ENCODE results near the gene ACYP2. TPM values are rescaled to one million over a fixed set of nuclear protein-coding genes. Genes with fewer than 3 reads are reported as not detected.

Gene ACYP2
- total RNA-seq, 1 donor from 2014 or later = 14.9 TPM

- DNase-seq (no peak), ATAC-seq (ENCODE audit: low read depth) (no peak)
- Mint-ChIP-seq H3K27ac (no peak overlapping the region), H3K4me3 (no peak overlapping the region), H3K4me1 (peaks cover 18% of the 10 kb centered on the region), H3K9me3 (no peaks in the 10 kb centered on the region), H3K27me3 (no peaks in the 10 kb centered on the region), H3K36me3 (ENCODE audit: low read depth) (peaks cover 2% of the 10 kb centered on the region)
- ChIA-PET CTCF (no interaction called here), POLR2A (interaction anchor here (0.5 kb wide), 1 partner anchor 26 kb away, joined by 5 read pairs; no protein-coding TSS in a partner anchor)
- intact Hi-C loops (cut with micrococcal nuclease) = no loop called here
- TF ChIP-seq CTCF (IDR thresholded peaks at IDR 0.05) = no peak
These were observed 40.6 kb upstream of the ACYP2 start for GRCh38 chr2:54074606-54075341.

DNA sequence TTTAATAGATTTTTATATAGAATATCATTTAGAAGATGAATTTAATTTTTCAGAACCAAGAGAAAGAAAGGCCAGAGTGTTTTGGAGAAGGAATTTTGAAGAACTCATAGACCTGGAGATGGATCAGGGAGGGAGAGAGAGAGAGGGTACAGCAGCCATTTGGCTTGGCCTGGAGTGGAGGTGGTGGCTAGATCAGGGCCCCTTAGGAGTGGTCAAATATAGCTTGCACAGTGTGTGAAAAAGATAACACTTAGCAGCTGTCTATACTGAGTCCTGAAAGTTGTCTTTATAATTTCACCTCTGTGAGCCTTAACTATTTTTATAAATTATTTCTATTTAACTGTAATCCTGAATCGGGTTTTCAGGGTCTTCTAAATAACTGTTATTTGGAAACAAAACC, 38.8 kb upstream of the ACYP2 start:
- TF ChIP-seq CTCF (IDR thresholded peaks at IDR 0.05) = no peak
- DNase-seq = no peak
- Mint-ChIP-seq H3K27me3 (no peaks in the 10 kb centered on the region), H3K4me3 (no peak overlapping the region), H3K4me1 (peaks cover 12% of the 10 kb centered on the region), H3K36me3 (ENCODE audit: low read depth) (no peaks in the 10 kb centered on the region), H3K27ac (no peak overlapping the region), H3K9me3 (no peaks in the 10 kb centered on the region)
- intact Hi-C loops (cut with micrococcal nuclease) = no loop called here
- CTCF ChIA-PET = no interaction called here
- POLR2A ChIA-PET = no interaction called here
- ATAC-seq (ENCODE audit: low read depth) = no peak

DNA sequence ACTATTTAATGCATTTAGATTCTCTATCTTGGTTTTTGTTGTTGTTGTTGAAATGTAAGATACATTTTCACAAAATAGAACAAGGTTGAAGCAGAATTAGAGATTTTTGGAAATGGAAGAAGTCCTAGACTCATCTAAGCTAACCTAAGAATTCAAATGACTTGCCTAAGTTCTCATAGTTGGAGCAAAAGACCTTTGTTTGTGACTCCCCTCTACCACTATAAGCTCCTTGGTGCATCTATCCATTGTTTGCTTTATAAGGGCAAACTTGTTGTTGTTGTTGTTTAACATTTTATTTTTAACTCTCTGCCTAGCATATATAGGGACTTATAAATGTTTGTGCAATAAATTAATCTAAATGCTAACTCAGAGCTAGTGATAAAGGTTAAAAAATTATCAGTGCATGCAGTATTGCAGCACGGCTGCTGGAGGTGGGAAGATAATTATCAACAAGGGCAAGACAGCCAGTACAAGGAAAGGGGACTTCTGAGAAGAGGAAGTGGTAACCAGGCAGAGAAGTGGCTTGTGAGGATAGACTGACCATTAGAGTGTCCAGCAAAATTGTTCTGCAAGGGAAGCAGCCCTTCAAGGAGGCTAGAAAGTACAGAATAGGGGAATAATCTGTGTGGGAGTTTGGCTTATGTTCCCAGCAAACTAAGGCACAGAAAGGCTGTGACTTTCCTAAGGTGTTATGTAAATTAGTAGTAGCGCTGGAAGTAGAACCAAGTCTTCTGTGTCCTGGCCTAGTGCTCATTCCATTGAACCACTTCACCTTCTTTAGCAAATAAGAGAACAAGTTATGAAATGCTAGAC, 38.1 kb upstream of the ACYP2 start:
- no peak for DNase-seq
- Mint-ChIP-seq H3K36me3 (ENCODE audit: low read depth) (no peaks in the 10 kb centered on the region), H3K9me3 (no peaks in the 10 kb centered on the region), H3K27me3 (no peaks in the 10 kb centered on the region), H3K4me1 (peaks cover 15% of the 10 kb centered on the region), H3K27ac (no peak overlapping the region), H3K4me3 (no peak overlapping the region)
- no peak for TF ChIP-seq CTCF (IDR thresholded peaks at IDR 0.05)
- ChIA-PET POLR2A (no interaction called here), CTCF (no interaction called here)
- intact Hi-C loops (cut with micrococcal nuclease) = no loop called here
- no peak for ATAC-seq (ENCODE audit: low read depth)

- no peak overlapping the region for H3K27ac Mint-ChIP-seq
- peaks cover 15% of the 10 kb centered on the region for H3K4me1 Mint-ChIP-seq
- H3K27me3 Mint-ChIP-seq = no peaks in the 10 kb centered on the region
- intact Hi-C loops (cut with micrococcal nuclease) = no loop called here
- H3K36me3 Mint-ChIP-seq (ENCODE audit: low read depth) = no peaks in the 10 kb centered on the region
- no peak for TF ChIP-seq CTCF (IDR thresholded peaks at IDR 0.05)
- CTCF ChIA-PET = interaction anchor here (1.2 to 1.5 kb wide), 2 partner anchors 25 to 27 kb away, joined by 3 to 4 read pairs; no protein-coding TSS in a partner anchor
- DNase-seq (no peak), ATAC-seq (ENCODE audit: low read depth) (no peak)
- H3K9me3 Mint-ChIP-seq = no peaks in the 10 kb centered on the region
- no peak overlapping the region for H3K4me3 Mint-ChIP-seq
- POLR2A ChIA-PET = interaction anchor here (0.6 kb wide), 1 partner anchor 19 kb away, joined by 4 read pairs; no protein-coding TSS in a partner anchor
These were observed 36.1 kb upstream of the ACYP2 start for GRCh38 chr2:54079331-54079730.

- Mint-ChIP-seq H3K4me1 (peaks cover 22% of the 10 kb centered on the region), H3K36me3 (ENCODE audit: low read depth) (no peaks in the 10 kb centered on the region), H3K27ac (peak overlapping the region; percentile 27), H3K4me3 (no peak overlapping the region), H3K9me3 (no peaks in the 10 kb centered on the region), H3K27me3 (no peaks in the 10 kb centered on the region)
- POLR2A ChIA-PET = interaction anchor here (0.6 to 2.4 kb wide), 3 partner anchors 11 to 1119 kb away, joined by 3 to 8 read pairs (median 4); partner anchors contain the start of gene PSME4
- DNase-seq (no peak), ATAC-seq (ENCODE audit: low read depth) (peak; percentile 72)
- CTCF ChIA-PET = no interaction called here
- no peak for TF ChIP-seq CTCF (IDR thresholded peaks at IDR 0.05)
- intact Hi-C loops (cut with micrococcal nuclease) = loop anchor here (1.0 to 2.0 kb wide), 2 partner anchors 12 to 17 kb away; no protein-coding TSS in a partner anchor
These were observed 33.8 kb upstream of the ACYP2 start for GRCh38 chr2:54081574-54081973.

Measured in activated B cell treated with CpG ODN at 0.5 μM for 24 hours (primary cell).